K562 (cell line): ENCODE measurements around the gene LY6G6C. TPM values are rescaled to one million over a fixed set of nuclear protein-coding genes. Genes with fewer than 3 reads are reported as not detected.
A peak's percentile ranks its signal among the peaks of the same experiment; 100 is the strongest.

Experiments used
- ARID4B ChIP-seq: sonication (generic); formaldehyde crosslinking; IDR thresholded peaks from 2 replicates; pipeline ENCODE4 v1.8.0; 2022; ENCODE audit warnings: mild to moderate bottlenecking, missing genetic modification reagents
- CBX5 ChIP-seq: IDR thresholded peaks from 2 replicates; pipeline ENCODE4 v1.6.1; 2014; ENCODE audit warnings: low read depth, borderline replicate concordance
- EGR1 ChIP-seq: fragments of 450-650 bp; conservative IDR thresholded peaks from 2 replicates; pipeline ENCODE4 v1.6.1; 2017; ENCODE audit warnings: mild to moderate bottlenecking
- ELF4 ChIP-seq: fragments of 450-650 bp; formaldehyde crosslinking; IDR thresholded peaks from 2 replicates; pipeline ENCODE4 v1.4.0; 2022; ENCODE audit warnings: missing genetic modification characterization
- IRF2 ChIP-seq: sonication (generic); formaldehyde crosslinking; IDR thresholded peaks from 2 replicates; pipeline ENCODE4 v1.8.1; 2022; ENCODE audit warnings: mild to moderate bottlenecking, missing genetic modification reagents
- KLF10 ChIP-seq: fragments of 250-450 bp; sonication (Bioruptor Pico); IDR thresholded peaks from 2 replicates; pipeline ENCODE4 v1.6.1; 2021; ENCODE audit warnings: matching md5 sums
- LEF1 ChIP-seq: fragments of 450-650 bp; IDR thresholded peaks from 2 replicates; pipeline ENCODE4 v1.6.1; 2016; ENCODE audit warnings: mild to moderate bottlenecking
- MBD2 ChIP-seq: sonication (generic); IDR thresholded peaks from 2 replicates; pipeline ENCODE4 v1.6.1; 2016; ENCODE audit warnings: low read depth, borderline replicate concordance
- NR2C2 ChIP-seq, 2 experiments: fragments of 200-800 bp in 1 of 2; sonication (Bioruptor generic) in 1 of 2; sonication (generic) in 1 of 2; formaldehyde crosslinking in 1 of 2; IDR thresholded peaks; 2 replicates each; pipeline versions ENCODE4 v1.6.1 to v1.8.0; 2016 to 2022; ENCODE audit warnings: mild to moderate bottlenecking in 1 of 2, missing compliant biosample characterization in 1 of 2, missing genetic modification characterization in 1 of 2, missing genetic modification reagents in 1 of 2
- RCOR1 ChIP-seq, 2 experiments: IDR thresholded peaks; 2 replicates each; pipeline ENCODE4 v1.6.1; 2012; ENCODE audit warnings: low read depth in 2 of 2, low read length in 2 of 2, borderline replicate concordance in 1 of 2, improper control_type of control experiment in 1 of 2
- SAFB ChIP-seq: fragments of 200-400 bp; formaldehyde crosslinking; IDR thresholded peaks from 2 replicates; pipeline ENCODE4 v1.6.1; 2017; ENCODE audit warnings: low read depth, low read length, borderline replicate concordance
- THRA ChIP-seq: fragments of 450-650 bp; IDR thresholded peaks from 2 replicates; pipeline ENCODE4 v1.6.1; 2017; ENCODE audit warnings: mild to moderate bottlenecking, moderate library complexity
- ZFP1 ChIP-seq: fragments of 450-650 bp; formaldehyde crosslinking; IDR thresholded peaks from 2 replicates; pipeline ENCODE4 v1.4.0; 2020; ENCODE audit warnings: mild to moderate bottlenecking, mixed read lengths
- ZNF165 ChIP-seq: fragments of 250-450 bp; sonication (Bioruptor Pico); IDR thresholded peaks from 2 replicates; pipeline ENCODE4 v1.4.0; 2020; ENCODE audit warnings: borderline replicate concordance
- ZNF444 ChIP-seq: fragments of 250-450 bp; sonication (Bioruptor Pico); IDR thresholded peaks from 2 replicates; pipeline ENCODE4 v1.4.0; 2020; ENCODE audit warnings: mild to moderate bottlenecking, moderate library complexity
- ZNF644 ChIP-seq: fragments of 200-800 bp; sonication (Bioruptor generic); IDR thresholded peaks from 2 replicates; pipeline ENCODE4 v1.6.1; 2016; ENCODE audit warnings: low read depth, missing genetic modification characterization, missing compliant biosample characterization
- polyA plus RNA-seq, 8 experiments: library from polyadenylated mRNA; depleted of rRNA in 4 of 8; stranded (reverse) in 5 of 8; unstranded in 3 of 8; fragments of >200 nt; fragmentation: Nextera tagmentation in 2 of 8; fragmentation: Illumina TruSeq in 1 of 8; extraction: Ambion mirVana in 2 of 8; extraction: Trizol in 1 of 8; gene quantifications; 2 replicates each; pipeline versions ENCODE4 v1.2.1 to v1.2.3, GENCODE V29; 2011 to 2014; ENCODE audit warnings: inconsistent platforms in 1 of 8, missing spikeins in 1 of 8
- total RNA-seq, 7 experiments: library from RNA; depleted of rRNA in 6 of 7; stranded (reverse); fragments of >200 nt in 6 of 7; fragmentation: Illumina TruSeq in 2 of 7; extraction: Trizol in 2 of 7; gene quantifications; 2 replicates each; pipeline versions ENCODE4 v1.2.1 to v1.2.3, GENCODE V29; 2011 to 2021; ENCODE audit warnings: low replicate concordance in 1 of 7
- TF ChIP-seq, protein P1 (sequence below): fragments of 450-650 bp; IDR thresholded peaks from 2 replicates; pipeline ENCODE4 v1.6.1; 2014; ENCODE audit warnings: low read depth, mild to moderate bottlenecking, moderate library complexity, borderline replicate concordance

The LY6G6C gene
- total and polyA plus RNA-seq, 9 of the 15 experiments (the other 6 are each of a cell fraction or from before 2014, with no cell fraction given), result 0.06 to 0.20 TPM; not detected in 7

DNA sequence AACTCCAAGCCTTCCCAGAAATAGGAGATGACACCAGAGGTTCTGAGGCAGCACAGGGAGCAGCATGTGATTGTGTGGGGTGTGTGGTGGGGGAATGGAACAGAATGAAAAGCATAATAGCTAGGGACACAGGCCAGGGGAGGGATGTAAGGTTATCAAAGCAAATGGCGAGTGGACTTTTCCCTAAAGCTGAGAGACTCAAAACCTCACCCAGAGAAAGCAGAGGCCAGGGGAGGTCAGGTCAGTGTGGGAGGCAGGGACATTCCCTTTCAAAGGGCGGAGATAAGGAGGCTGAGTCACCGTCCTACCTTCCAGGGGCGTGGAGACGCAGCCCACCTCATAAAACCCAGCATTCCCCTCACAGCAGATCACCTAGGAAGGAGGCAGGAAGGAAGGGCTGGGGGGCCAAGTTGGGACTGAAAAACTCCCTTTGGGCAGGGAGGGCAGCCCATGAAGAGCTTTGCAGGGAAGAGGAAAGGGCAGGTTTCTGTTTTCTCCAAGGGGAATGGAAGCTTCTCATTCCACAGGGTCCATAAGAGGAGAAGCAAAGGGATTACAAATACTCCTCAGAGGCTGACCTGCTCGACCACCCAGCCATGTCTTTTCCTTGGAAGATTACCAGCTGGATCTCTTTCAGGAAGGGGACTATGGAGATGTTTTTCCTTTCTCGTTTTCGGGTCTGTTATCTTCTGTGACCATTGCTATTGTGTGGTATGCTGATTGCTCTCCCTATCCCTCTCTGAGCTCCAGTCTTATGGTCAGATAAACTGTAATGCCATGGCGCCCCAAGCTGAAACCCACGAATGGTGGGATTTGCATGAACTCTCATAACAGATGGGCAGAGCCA is 31.1 kb downstream of the LY6G6C start (continued):
- TF ChIP-seq ELF4 (peak; percentile 89), LEF1 (peak; percentile 95), THRA (no peak), ARID4B (CRISPR knock-in tag) (no peak), MBD2 (peak; percentile 77), RCOR1 (IDR thresholded peaks at IDR 0.05; ENCODE audit: borderline replicate concordance in 1 of 2, low read depth in 2 of 2, low read length in 2 of 2) (peak; percentile 30 to 96), ZNF644 (tag) (0 out of 2 replicates have a peak, but pooled peaks have one; percentile 17), KLF10 (CRISPR knock-in tag) (0 out of 2 replicates have a peak, but pooled peaks have one; percentile 53), IRF2 (CRISPR knock-in tag) (no peak), ZFP1 (no peak), EGR1 (peak; percentile 95), CBX5 (no peak), NR2C2 (CRISPR knock-in tag; IDR thresholded peaks at IDR 0.05) (no peak), NR2C2 (tag; IDR thresholded peaks at IDR 0.05) (peak; percentile 84), ZNF165 (CRISPR knock-in tag) (no peak), ZNF444 (CRISPR knock-in tag) (no peak), SAFB (no peak)
- TF ChIP-seq, protein P1, sequence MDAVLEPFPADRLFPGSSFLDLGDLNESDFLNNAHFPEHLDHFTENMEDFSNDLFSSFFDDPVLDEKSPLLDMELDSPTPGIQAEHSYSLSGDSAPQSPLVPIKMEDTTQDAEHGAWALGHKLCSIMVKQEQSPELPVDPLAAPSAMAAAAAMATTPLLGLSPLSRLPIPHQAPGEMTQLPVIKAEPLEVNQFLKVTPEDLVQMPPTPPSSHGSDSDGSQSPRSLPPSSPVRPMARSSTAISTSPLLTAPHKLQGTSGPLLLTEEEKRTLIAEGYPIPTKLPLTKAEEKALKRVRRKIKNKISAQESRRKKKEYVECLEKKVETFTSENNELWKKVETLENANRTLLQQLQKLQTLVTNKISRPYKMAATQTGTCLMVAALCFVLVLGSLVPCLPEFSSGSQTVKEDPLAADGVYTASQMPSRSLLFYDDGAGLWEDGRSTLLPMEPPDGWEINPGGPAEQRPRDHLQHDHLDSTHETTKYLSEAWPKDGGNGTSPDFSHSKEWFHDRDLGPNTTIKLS, result peak; percentile 50; the same call in 1 of the 2 replicates
